ENCODE results near the gene PRSS33.

PRSS33 gene

DNA sequence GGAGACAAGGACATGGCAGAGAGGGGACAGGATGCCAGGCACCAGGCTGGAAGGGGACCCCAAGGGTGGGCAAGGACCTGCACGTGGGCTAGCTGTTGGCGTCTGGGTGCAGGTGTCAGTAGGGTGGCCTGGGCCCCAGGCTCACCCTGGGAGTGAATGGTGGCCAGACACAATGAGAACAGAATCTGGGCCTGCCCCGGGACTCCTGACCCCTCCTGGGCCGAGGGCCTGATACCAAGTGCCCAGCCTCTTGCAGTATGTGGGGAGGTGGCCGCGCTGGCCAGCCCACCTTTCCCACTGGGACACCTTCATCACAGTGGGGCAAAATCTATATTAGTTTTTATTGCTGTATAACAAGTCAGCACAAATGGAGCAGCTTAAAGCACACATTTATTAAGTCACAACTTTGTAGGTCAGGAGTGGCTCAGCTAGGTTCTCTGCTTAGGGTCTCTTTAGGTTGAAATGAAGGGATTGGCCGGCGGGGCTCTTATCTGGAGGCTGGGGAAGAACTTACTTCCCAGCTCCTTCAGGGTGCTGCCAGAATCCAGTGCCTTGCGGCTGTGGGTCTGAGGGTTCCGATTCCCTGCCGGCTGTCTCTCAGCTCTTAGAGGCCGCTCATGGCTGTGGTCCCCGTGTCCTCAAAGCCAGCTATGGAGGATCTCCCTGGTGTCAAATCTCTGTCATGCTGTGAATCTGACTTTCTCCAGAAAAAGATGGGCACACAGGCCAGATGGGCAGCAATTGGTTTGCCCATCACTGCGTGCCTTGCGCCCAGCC is 3.6 kb downstream of the PRSS33 start:
- no peak overlapping the region for H3K4me2 ChIP-seq (ENCODE audit: low read depth, low read length, poor library complexity, severe bottlenecking)
- H3F3A ChIP-seq (ENCODE audit: insufficient read depth), result no peaks in the 10 kb centered on the region
- H2AFZ ChIP-seq (ENCODE audit: low read depth, low read length, severe bottlenecking), result no peak overlapping the region
- H3K9ac ChIP-seq (ENCODE audit: low read length), result no peak overlapping the region
- H3K79me2 ChIP-seq (ENCODE audit: insufficient read depth, low read length), result no peaks in the 10 kb centered on the region
- no peak for TF ChIP-seq EZH2phosphoT487 (conservative IDR thresholded peaks at IDR 0.05; ENCODE audit: low read length)
- TF ChIP-seq, protein P1, sequence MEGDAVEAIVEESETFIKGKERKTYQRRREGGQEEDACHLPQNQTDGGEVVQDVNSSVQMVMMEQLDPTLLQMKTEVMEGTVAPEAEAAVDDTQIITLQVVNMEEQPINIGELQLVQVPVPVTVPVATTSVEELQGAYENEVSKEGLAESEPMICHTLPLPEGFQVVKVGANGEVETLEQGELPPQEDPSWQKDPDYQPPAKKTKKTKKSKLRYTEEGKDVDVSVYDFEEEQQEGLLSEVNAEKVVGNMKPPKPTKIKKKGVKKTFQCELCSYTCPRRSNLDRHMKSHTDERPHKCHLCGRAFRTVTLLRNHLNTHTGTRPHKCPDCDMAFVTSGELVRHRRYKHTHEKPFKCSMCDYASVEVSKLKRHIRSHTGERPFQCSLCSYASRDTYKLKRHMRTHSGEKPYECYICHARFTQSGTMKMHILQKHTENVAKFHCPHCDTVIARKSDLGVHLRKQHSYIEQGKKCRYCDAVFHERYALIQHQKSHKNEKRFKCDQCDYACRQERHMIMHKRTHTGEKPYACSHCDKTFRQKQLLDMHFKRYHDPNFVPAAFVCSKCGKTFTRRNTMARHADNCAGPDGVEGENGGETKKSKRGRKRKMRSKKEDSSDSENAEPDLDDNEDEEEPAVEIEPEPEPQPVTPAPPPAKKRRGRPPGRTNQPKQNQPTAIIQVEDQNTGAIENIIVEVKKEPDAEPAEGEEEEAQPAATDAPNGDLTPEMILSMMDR (IDR thresholded peaks at IDR 0.05; ENCODE audit: insufficient read depth, low read length, poor library complexity, severe bottlenecking), result no peak
- H3K9me2 ChIP-seq (replicated peaks; ENCODE audit: insufficient read depth, low read length), result no peaks in the 10 kb centered on the region
- no peaks in the 10 kb centered on the region for H3K27me3 ChIP-seq (ENCODE audit: low read length)
- no peaks in the 10 kb centered on the region for H3K36me3 ChIP-seq (ENCODE audit: low read length)
- H3K4me3 ChIP-seq (ENCODE audit: insufficient read depth, low read length, poor library complexity, severe bottlenecking), result no peak overlapping the region
- H3K27ac ChIP-seq (ENCODE audit: low read depth, low read length), result no peak overlapping the region
- no peaks in the 10 kb centered on the region for H4K20me1 ChIP-seq (ENCODE audit: low read depth, low read length)
- H3K9me3 ChIP-seq (ENCODE audit: insufficient read depth, low read length), result no peaks in the 10 kb centered on the region

GRCh38 chr16:2782583-2783351 is 4.6 kb downstream of the PRSS33 start:
- H3K79me2 ChIP-seq (ENCODE audit: insufficient read depth, low read length), result no peaks in the 10 kb centered on the region
- no peaks in the 10 kb centered on the region for H3F3A ChIP-seq (ENCODE audit: insufficient read depth)
- H4K20me1 ChIP-seq (ENCODE audit: low read depth, low read length), result no peaks in the 10 kb centered on the region
- no peaks in the 10 kb centered on the region for H3K9me2 ChIP-seq (replicated peaks; ENCODE audit: insufficient read depth, low read length)
- no peak overlapping the region for H3K4me2 ChIP-seq (ENCODE audit: low read depth, low read length, poor library complexity, severe bottlenecking)
- H2AFZ ChIP-seq (ENCODE audit: low read depth, low read length, severe bottlenecking), result no peak overlapping the region
- no peaks in the 10 kb centered on the region for H3K36me3 ChIP-seq (ENCODE audit: low read length)
- TF ChIP-seq, protein P1 (IDR thresholded peaks at IDR 0.05; ENCODE audit: insufficient read depth, low read length, poor library complexity, severe bottlenecking), result no peak
- TF ChIP-seq EZH2phosphoT487 (conservative IDR thresholded peaks at IDR 0.05; ENCODE audit: low read length), result no peak
- no peak overlapping the region for H3K9ac ChIP-seq (ENCODE audit: low read length)
- H3K9me3 ChIP-seq (ENCODE audit: insufficient read depth, low read length), result no peaks in the 10 kb centered on the region
- no peaks in the 10 kb centered on the region for H3K27me3 ChIP-seq (ENCODE audit: low read length)
- no peak overlapping the region for H3K27ac ChIP-seq (ENCODE audit: low read depth, low read length)
- no peak overlapping the region for H3K4me3 ChIP-seq (ENCODE audit: insufficient read depth, low read length, poor library complexity, severe bottlenecking)

DNA sequence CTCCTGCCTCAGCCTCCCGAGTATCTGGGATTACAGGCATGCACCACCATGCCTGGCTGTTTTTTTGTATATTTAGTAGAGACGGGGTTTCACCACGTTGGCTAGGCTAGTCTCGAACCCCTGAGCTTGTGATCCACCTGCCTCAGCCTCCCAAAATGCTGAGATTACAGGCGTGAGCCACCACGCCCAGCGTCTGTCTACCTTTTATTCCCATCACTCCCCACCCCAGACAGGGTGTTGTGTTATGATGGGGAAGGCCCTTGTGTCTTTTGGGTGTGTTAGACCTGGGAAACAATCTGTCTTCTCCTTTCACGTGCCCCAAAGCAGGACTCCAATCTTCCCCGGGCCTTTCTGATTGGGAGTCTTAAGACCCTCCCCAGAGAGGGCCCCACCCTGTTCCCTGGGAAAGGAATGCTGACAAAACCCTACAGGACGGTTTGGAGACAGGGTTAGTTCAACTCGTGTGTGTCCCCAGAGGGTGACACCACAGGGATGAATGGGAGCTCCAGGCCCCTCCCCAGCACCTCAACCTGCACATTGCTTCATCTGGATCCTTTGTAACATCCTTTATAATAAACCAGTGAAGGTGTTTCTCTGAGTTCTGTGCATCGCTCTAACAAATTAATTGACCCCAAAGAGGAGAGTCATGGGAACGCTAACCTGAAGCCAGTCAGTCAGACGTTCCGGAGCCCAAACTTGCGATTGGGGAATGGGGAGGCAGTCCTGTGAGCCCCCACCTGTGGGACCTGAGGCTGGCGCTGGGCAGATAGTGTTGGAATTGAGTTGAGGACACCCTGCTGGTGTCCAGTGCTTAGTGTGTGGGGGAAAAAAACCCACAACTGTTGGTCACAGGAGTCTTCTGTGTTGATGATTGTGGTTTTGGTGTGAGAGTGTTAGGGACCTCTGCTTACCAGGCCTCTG is 7.1 kb downstream of the PRSS33 start:
- Histone ChIP-seq H4K20me1 (ENCODE audit: low read depth, low read length) (no peaks in the 10 kb centered on the region), H3F3A (ENCODE audit: insufficient read depth) (peaks cover 4% of the 10 kb centered on the region; the same call in 1 of the 2 replicates), H3K9me2 (replicated peaks; ENCODE audit: insufficient read depth, low read length) (no peaks in the 10 kb centered on the region), H3K9ac (ENCODE audit: low read length) (no peak overlapping the region), H3K4me2 (ENCODE audit: low read depth, low read length, poor library complexity, severe bottlenecking) (no peak overlapping the region), H3K4me3 (ENCODE audit: insufficient read depth, low read length, poor library complexity, severe bottlenecking) (no peak overlapping the region), H3K79me2 (ENCODE audit: insufficient read depth, low read length) (peaks cover 16% of the 10 kb centered on the region), H3K27me3 (ENCODE audit: low read length) (no peaks in the 10 kb centered on the region), H3K9me3 (ENCODE audit: insufficient read depth, low read length) (no peaks in the 10 kb centered on the region), H3K36me3 (ENCODE audit: low read length) (no peaks in the 10 kb centered on the region), H3K27ac (ENCODE audit: low read depth, low read length) (no peak overlapping the region), H2AFZ (ENCODE audit: low read depth, low read length, severe bottlenecking) (no peak overlapping the region)
- TF ChIP-seq EZH2phosphoT487 (conservative IDR thresholded peaks at IDR 0.05; ENCODE audit: low read length), result no peak
- TF ChIP-seq, protein P1 (IDR thresholded peaks at IDR 0.05; ENCODE audit: insufficient read depth, low read length, poor library complexity, severe bottlenecking), result no peak

Data from SU-DHL-6 (cell line).